Skeletal muscle tissue (tissue), 4 donors: ENCODE data around the gene RBM11. TPM values are rescaled to one million over a fixed set of nuclear protein-coding genes. Genes with fewer than 3 reads are reported as not detected.

Experiments used
- H3K27ac ChIP-seq: one replicate; pipeline ENCODE4 v1.7.0; 2013; ENCODE audit warnings: mild to moderate bottlenecking, low read depth, low read length, inconsistent platforms
- H3K27me3 ChIP-seq, 3 donors: one replicate each; pipeline ENCODE4 v1.7.0; 2013; ENCODE audit warnings: low read length in 3 of 3; ENCODE audit not compliant: control insufficient read depth in 3 of 3, insufficient read depth in 3 of 3
- H3K36me3 ChIP-seq, 3 donors: one replicate each; pipeline ENCODE4 v1.7.0; 2013; ENCODE audit warnings: low read length in 3 of 3; ENCODE audit not compliant: control insufficient read depth in 3 of 3, insufficient read depth in 3 of 3
- H3K4me1 ChIP-seq, 3 donors: one replicate each; pipeline ENCODE4 v1.7.0; 2013; ENCODE audit warnings: low read length in 3 of 3, mild to moderate bottlenecking in 3 of 3; ENCODE audit not compliant: control insufficient read depth in 3 of 3, insufficient read depth in 3 of 3
- H3K4me3 ChIP-seq, 3 donors: one replicate each; pipeline ENCODE4 v1.7.0; 2013; ENCODE audit warnings: low read length in 3 of 3
- H3K9ac ChIP-seq, 3 donors: one replicate each; pipeline ENCODE4 v1.7.0; 2013; ENCODE audit warnings: low read length in 3 of 3, mild to moderate bottlenecking in 3 of 3, moderate library complexity in 2 of 3, low read depth in 1 of 3
- H3K9me3 ChIP-seq, 3 donors: one replicate each; pipeline ENCODE4 v1.7.0; 2013; ENCODE audit warnings: low read length in 3 of 3; ENCODE audit not compliant: control insufficient read depth in 3 of 3
- total RNA-seq: library from RNA; depleted of rRNA; stranded (reverse); fragments of >200 nt; gene quantifications from one replicate; pipeline ENCODE4 v1.2.3, GENCODE V29; 2014
- donor health status: Osteomylitis.

RBM11 gene
- total RNA-seq, 1 donor from 2014 or later: not detected

DNA sequence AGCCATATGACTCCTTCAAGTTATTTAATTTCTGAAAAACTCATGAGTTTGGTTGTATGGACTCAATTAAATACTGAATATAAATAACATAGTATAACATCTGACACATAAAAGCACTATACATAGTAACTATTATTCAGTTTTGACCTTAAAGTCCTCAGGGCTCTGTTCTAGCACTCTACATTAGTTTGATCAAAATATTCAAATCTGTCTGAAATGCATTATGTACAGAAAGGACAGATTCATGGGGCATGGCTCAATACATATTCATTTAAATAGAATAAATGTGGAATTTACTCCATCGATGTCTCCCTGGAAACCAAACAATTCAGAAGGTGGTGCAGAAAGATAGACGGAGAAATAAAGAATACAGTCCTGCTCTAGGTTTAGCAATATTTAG is 49.1 kb downstream of the RBM11 start:
- Histone ChIP-seq H3K9me3 (no peaks in the 10 kb centered on the region), H3K4me1 (no peaks in the 10 kb centered on the region), H3K27me3 (no peaks in the 10 kb centered on the region), H3K36me3 (no peaks in the 10 kb centered on the region), H3K9ac (no peak overlapping the region), H3K4me3 (no peak overlapping the region), H3K27ac (no peak overlapping the region)

DNA sequence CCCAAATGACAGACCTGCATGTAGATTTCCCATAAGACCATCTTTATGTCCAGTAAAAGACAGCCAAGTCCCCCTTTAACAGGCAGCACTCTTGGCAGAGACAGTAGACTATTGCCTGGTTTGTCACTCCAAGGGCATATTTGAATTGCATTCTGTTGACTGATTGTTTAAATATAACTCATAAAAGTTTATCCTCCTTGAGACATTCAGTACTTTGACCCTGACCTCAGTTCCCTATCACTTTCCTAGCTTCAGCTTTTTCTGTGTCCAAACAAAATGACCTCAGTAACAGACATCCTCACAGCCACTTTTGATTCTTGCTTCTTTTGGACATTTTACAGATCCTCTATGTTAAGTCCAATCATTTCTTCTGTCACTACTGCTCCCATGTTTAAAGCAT is 51.1 kb downstream of the RBM11 start:
- H3K4me1 ChIP-seq: no peaks in the 10 kb centered on the region
- H3K9me3 ChIP-seq: no peaks in the 10 kb centered on the region
- no peak overlapping the region for H3K27ac ChIP-seq
- H3K9ac ChIP-seq: no peak overlapping the region
- no peaks in the 10 kb centered on the region for H3K36me3 ChIP-seq
- H3K4me3 ChIP-seq: no peak overlapping the region
- no peaks in the 10 kb centered on the region for H3K27me3 ChIP-seq

DNA sequence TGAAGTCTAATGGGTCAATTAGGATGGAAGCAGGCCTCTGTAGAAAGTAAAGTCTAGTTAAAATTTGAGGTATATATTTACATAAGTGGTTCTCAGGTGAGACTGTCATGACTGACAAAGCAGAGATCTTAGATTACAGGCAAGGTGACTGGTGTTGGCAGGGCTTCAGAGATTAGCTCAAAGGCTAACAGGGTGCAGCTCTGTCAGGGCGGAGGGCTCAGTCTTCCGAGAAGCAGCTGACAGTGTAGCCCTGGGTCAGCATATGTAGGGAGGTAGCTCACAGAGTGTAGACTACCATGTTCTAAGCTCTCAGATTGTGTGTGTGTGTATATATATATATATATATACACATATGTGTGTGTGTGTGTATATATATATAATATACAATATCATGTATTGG is 54.7 kb downstream of the RBM11 start:
- H3K27ac ChIP-seq: no peak overlapping the region
- no peaks in the 10 kb centered on the region for H3K36me3 ChIP-seq
- H3K27me3 ChIP-seq: peaks cover 0 to 7% (median 2%) of the 10 kb centered on the region in 3 donors
- H3K9me3 ChIP-seq: no peaks in the 10 kb centered on the region
- H3K4me1 ChIP-seq: peaks cover 0 to 2% (median 0%) of the 10 kb centered on the region in 3 donors
- no peak overlapping the region for H3K9ac ChIP-seq
- no peak overlapping the region for H3K4me3 ChIP-seq

DNA sequence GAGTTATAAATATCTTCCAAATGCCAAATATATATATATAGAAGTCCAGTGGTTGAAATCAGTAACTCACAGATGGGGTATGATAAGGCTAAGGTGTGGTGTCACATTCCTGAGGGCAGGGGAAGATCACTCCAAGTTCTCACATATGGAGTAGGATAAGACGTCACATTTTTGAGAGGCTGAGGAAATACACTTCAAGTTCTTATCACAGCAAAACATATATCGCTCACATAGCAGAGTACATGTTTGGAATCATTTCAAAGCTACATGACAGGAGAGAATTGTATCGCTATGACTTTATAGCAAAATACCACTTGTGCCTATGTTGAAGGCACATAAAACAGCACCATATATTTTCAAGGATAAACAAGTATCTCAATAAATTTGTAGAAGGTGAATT is 55.1 kb downstream of the RBM11 start:
- no peaks in the 10 kb centered on the region for H3K36me3 ChIP-seq
- no peak overlapping the region for H3K27ac ChIP-seq
- H3K9me3 ChIP-seq: no peaks in the 10 kb centered on the region
- H3K27me3 ChIP-seq: peaks cover 0 to 7% (median 2%) of the 10 kb centered on the region in 3 donors
- H3K9ac ChIP-seq: no peak overlapping the region
- no peak overlapping the region for H3K4me3 ChIP-seq
- H3K4me1 ChIP-seq: peaks cover 0 to 2% (median 0%) of the 10 kb centered on the region in 3 donors

DNA sequence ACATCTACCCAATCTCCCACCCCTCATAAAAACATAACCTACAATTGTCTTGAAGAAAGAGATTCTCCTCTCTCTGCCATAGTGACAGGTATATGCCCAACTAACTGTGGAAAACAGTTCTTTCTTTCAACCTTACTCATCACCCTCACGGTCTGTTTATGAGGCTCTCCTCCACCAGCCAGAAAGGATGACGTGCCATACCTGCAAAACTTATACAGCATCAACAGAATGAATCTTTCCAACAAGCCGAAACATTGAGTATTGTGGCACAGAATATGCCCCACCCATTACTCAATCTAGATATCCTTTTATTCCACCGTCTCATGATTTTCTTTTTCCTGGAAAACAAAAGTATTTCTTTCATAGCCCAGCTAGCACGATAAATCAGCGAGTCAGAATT is 55.7 kb downstream of the RBM11 start:
- H3K36me3 ChIP-seq: no peaks in the 10 kb centered on the region
- peaks cover 0 to 2% (median 0%) of the 10 kb centered on the region in 3 donors for H3K4me1 ChIP-seq
- no peaks in the 10 kb centered on the region for H3K9me3 ChIP-seq
- no peak overlapping the region for H3K27ac ChIP-seq
- no peak overlapping the region for H3K9ac ChIP-seq
- no peak overlapping the region for H3K4me3 ChIP-seq
- peaks cover 0 to 7% (median 2%) of the 10 kb centered on the region in 3 donors for H3K27me3 ChIP-seq

DNA sequence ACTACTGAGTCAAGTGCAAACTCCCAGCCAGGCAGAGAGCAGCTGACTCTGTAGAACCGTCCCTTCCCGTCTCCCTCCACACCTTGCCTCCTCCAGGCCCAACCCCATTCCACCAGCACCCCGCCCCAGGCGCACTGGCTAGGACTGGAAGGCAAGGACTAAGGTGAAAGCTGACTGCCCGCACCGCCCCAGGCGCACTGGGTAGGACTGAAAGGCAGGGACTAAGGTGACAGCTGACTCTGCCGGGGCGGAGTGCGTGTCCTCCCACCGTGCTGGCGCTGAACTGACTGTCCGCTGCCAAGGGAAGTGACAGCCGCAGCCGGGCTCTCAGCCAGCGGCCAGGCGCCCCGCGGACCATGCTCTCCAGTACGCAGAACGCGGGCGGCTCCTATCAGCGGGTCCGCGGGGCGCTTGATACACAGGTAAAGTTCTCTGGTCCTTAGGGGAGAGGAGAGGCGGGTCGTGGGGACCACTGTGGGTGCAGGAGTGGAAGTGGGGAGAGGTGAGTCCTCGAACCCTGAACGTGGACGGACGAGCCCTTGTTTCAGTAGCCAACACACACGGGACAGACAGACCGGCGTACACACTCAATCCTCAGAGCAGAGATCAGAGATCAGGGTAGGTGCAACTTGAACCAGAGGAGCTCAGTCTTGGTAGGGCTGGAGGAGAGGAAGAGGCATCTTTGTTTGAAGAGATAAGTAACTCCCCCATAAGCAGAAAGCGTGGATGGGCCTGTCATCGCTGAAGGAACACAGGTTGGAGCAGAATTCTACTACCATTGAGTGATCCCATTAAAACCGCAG is 58.0 kb downstream of the RBM11 start:
- H3K36me3 ChIP-seq: no peaks in the 10 kb centered on the region
- H3K9ac ChIP-seq: peak overlapping the region in 1 of 3 donors; percentile 59
- H3K9me3 ChIP-seq: no peaks in the 10 kb centered on the region
- peaks cover 0 to 2% (median 0%) of the 10 kb centered on the region in 3 donors for H3K4me1 ChIP-seq
- H3K27ac ChIP-seq: no peak overlapping the region
- H3K27me3 ChIP-seq: peaks cover 0 to 7% (median 2%) of the 10 kb centered on the region in 3 donors
- H3K4me3 ChIP-seq: peak overlapping the region in 2 of 3 donors; percentile 33 to 66

DNA sequence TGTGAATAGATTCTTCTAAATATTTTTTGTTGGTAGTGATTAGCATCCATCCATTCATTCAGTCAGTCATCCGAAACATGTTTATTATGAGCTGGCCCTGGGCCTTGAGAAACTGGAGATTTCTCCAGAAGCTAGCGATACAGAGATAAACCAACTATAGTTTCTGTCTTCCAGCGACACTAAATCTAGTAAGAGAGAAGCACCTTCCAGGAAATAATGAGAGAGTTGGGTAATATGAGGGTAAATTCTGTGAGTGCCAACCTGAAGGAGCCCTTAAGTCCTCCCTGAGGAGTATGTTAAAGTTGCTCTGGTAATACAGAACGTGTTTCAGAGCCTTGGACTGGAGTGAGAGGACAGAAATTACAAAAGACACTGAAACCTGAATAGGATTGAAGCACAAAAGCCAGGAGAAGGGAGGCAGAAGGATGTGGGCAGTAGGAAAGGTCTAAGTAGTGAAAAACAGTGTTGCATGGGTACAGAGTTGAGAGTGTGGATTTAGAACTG is 59.8 kb downstream of the RBM11 start:
- Histone ChIP-seq H3K27me3 (peaks cover 0 to 10% (median 6%) of the 10 kb centered on the region in 3 donors), H3K4me1 (peaks cover 0 to 2% (median 0%) of the 10 kb centered on the region in 3 donors), H3K9ac (no peak overlapping the region), H3K9me3 (no peaks in the 10 kb centered on the region), H3K27ac (no peak overlapping the region), H3K4me3 (no peak overlapping the region), H3K36me3 (no peaks in the 10 kb centered on the region)

Other genes with a start within 250 kb of the RBM11 start
- gene LIPI, start 5.2 kb upstream of the RBM11 start, total RNA-seq: not detected
- 26.6 TPM for gene HSPA13, start 167.0 kb downstream of the RBM11 start, total RNA-seq